SK-N-SH (cell line): ENCODE results near the gene AIFM3. TPM values are rescaled to one million over a fixed set of nuclear protein-coding genes. Genes with fewer than 3 reads are reported as not detected.

Experiments
- CTCF ChIA-PET: fragments of 300-600, 350-600 bp; formaldehyde crosslinking; extraction: SDS; loops from one replicate; lab custom pipeline; 2021; lab: Yijun Ruan, JAX
- POLR2A ChIA-PET: fragments of 350-600 bp; sonication (Branson Sonifier 250); formaldehyde crosslinking; extraction: SDS; loops from one replicate; lab custom pipeline; 2020; ENCODE audit warnings: antibody characterized with exemption, inconsistent platforms; lab: Yijun Ruan, JAX
- DNase-seq: peaks from one replicate; pipeline ENCODE4 v3.0.0; 2012
- H2AFZ ChIP-seq: fragments of 200-600 bp; sonication (generic); 2 replicates; pipeline ENCODE4 v1.8.1; 2016; ENCODE audit warnings: antibody characterized with exemption, mild to moderate bottlenecking, low read depth
- H3F3A ChIP-seq: fragments of 200-600 bp; sonication (generic); replicated peaks from 2 replicates; pipeline ENCODE3; 2016; ENCODE audit warnings: antibody characterized with exemption, mild to moderate bottlenecking; ENCODE audit not compliant: insufficient read depth
- H3K27ac ChIP-seq, 2 experiments: fragments of 200-500 bp in 1 of 2; fragments of 200-600 bp in 1 of 2; sonication (Bioruptor generic) in 1 of 2; sonication (generic), shearing (Covaris generic) in 1 of 2; 2 replicates each; pipeline versions ENCODE4 v1.5.1 to v1.6.1; 2014 to 2016; ENCODE audit warnings: low read depth in 2 of 2, inconsistent platforms in 1 of 2, low read length in 1 of 2, mild to moderate bottlenecking in 1 of 2, mixed read lengths in 1 of 2
- H3K27me3 ChIP-seq: fragments of 200-600 bp; sonication (generic), shearing (Covaris generic); 2 replicates; pipeline ENCODE4 v1.6.1; 2016; ENCODE audit warnings: mixed run types; ENCODE audit not compliant: insufficient read depth
- H3K36me3 ChIP-seq, 2 experiments: fragments of 200-500 bp in 1 of 2; fragments of 200-600 bp in 1 of 2; sonication (Bioruptor generic) in 1 of 2; sonication (generic) in 1 of 2; replicated peaks in 1 of 2; 2 replicates each; pipeline versions ENCODE3 to v1.5.1; 2014 to 2016; ENCODE audit warnings: low read length in 1 of 2, mild to moderate bottlenecking in 1 of 2; ENCODE audit not compliant: insufficient read depth in 2 of 2, control insufficient read depth in 1 of 2
- H3K4me1 ChIP-seq, 2 experiments: fragments of 200-500 bp in 1 of 2; fragments of 200-600 bp in 1 of 2; sonication (Bioruptor generic) in 1 of 2; sonication (generic), shearing (Covaris generic) in 1 of 2; 2 replicates each; pipeline versions ENCODE4 v1.5.1 to v1.6.1; 2014 to 2016; ENCODE audit warnings: low read depth in 1 of 2, low read length in 1 of 2, mixed run types in 1 of 2; ENCODE audit not compliant: insufficient read depth in 2 of 2, control insufficient read depth in 1 of 2
- H3K4me2 ChIP-seq: fragments of 200-600 bp; sonication (generic), shearing (Covaris generic); 2 replicates; pipeline ENCODE4 v1.6.1; 2017; ENCODE audit warnings: mixed run types
- H3K4me3 ChIP-seq, 2 experiments: fragments of 200-500 bp in 1 of 2; fragments of 200-600 bp in 1 of 2; sonication (Bioruptor generic) in 1 of 2; sonication (generic), shearing (Covaris generic) in 1 of 2; 2 replicates each; pipeline versions ENCODE4 v1.5.1 to v1.8.1; 2014 to 2016; ENCODE audit warnings: low read depth in 2 of 2, inconsistent platforms in 1 of 2, low read length in 1 of 2, mild to moderate bottlenecking in 1 of 2, mixed read lengths in 1 of 2, moderate library complexity in 1 of 2
- H3K79me2 ChIP-seq: fragments of 200-600 bp; sonication (generic); 2 replicates; pipeline ENCODE4 v1.8.1; 2017; ENCODE audit warnings: mild to moderate bottlenecking; ENCODE audit not compliant: insufficient read depth
- H3K9ac ChIP-seq: fragments of 200-600 bp; sonication (generic); 2 replicates; pipeline ENCODE4 v1.6.1; 2017; ENCODE audit warnings: mixed run types
- H3K9me2 ChIP-seq: fragments of 200-600 bp; sonication (generic); 2 replicates; pipeline ENCODE4 v1.6.1; 2017; ENCODE audit warnings: mixed run types
- H3K9me3 ChIP-seq: fragments of 200-600 bp; sonication (generic); 2 replicates; pipeline ENCODE4 v1.6.1; 2017; ENCODE audit warnings: mixed run types, mild to moderate bottlenecking, moderate library complexity
- H4K20me1 ChIP-seq: fragments of 200-600 bp; sonication (generic); 2 replicates; pipeline ENCODE4 v1.6.1; 2017; ENCODE audit warnings: mild to moderate bottlenecking, mixed run types; ENCODE audit not compliant: insufficient read depth
- ELF1 ChIP-seq: IDR thresholded peaks from 2 replicates; pipeline ENCODE4 v1.4.0; 2012
- MEF2A ChIP-seq: IDR thresholded peaks from 2 replicates; pipeline ENCODE4 v1.4.0; 2012; ENCODE audit warnings: low read depth, borderline replicate concordance
- POLR2AphosphoS5 ChIP-seq: IDR thresholded peaks from 2 replicates; pipeline ENCODE4 v1.6.1; 2012; ENCODE audit warnings: low read depth, low read length
- REST ChIP-seq: IDR thresholded peaks from 2 replicates; pipeline ENCODE4 v1.6.1; 2012; ENCODE audit warnings: mild to moderate bottlenecking, low read depth, low read length, moderate library complexity
- ZBTB33 ChIP-seq: IDR thresholded peaks from 2 replicates; pipeline ENCODE4 v1.4.0; 2012; ENCODE audit warnings: low read depth, borderline replicate concordance
- WGBS: methylation state at CpG from one replicate; pipeline ENCODE4 v1.1.6; 2017; ENCODE audit warnings: low lambda C conversion rate; 5-methylcytosine and 5-hydroxymethylcytosine counted together
- polyA plus RNA-seq, 3 experiments: library from polyadenylated mRNA; depleted of rRNA; stranded (reverse); fragments of >200 nt; gene quantifications; 2 replicates each; pipeline ENCODE4 v1.2.3, GENCODE V29; 2012

AIFM3 gene
- polyA plus RNA-seq, 1 of the 3 experiments (the other 2 are of a cell fraction) = 1.7 TPM

- TF ChIP-seq ZBTB33 (no peak), POLR2AphosphoS5 (peak; percentile 40; the same call in 1 of the 2 replicates)
- H4K20me1 ChIP-seq = 0 out of 2 replicates have a peak, but pooled peaks cover 5% of the 10 kb centered on the region
Measured at GRCh38 chr22:20997536-20998257, 30.6 kb downstream of the AIFM3 start.

GRCh38 chr22:20998411-20999336 lies 31.6 kb downstream of the AIFM3 start:
- H3K9ac ChIP-seq = no peak overlapping the region
- ChIA-PET CTCF (interaction anchor here (0.9 to 2.7 kb wide), 2 partner anchors 104 to 195 kb away, joined by 4 to 11 read pairs; no protein-coding TSS in a partner anchor), POLR2A (interaction anchor here (0.7 to 3.3 kb wide), 3 partner anchors 8 to 33 kb away, joined by 3 to 18 read pairs (median 12); partner anchors contain the start of gene LZTR1)
- peaks cover 33% of the 10 kb centered on the region for H3K79me2 ChIP-seq
- peaks cover 12 to 34% of the 10 kb centered on the region in 2 experiments; a peak in 3 of 4 replicates for H3K4me1 ChIP-seq
- no peak overlapping the region for H3K27ac ChIP-seq
- no peaks in the 10 kb centered on the region for H3K9me2 ChIP-seq
- H3K27me3 ChIP-seq = no peaks in the 10 kb centered on the region
- no peak overlapping the region for H3K4me2 ChIP-seq
- peaks cover 7 to 39% of the 10 kb centered on the region in 2 experiments for H3K36me3 ChIP-seq
- WGBS = 72% methylated on average over 4 of the region's 7 CpGs
- no peak for TF ChIP-seq MEF2A
- no peak for TF ChIP-seq REST
- TF ChIP-seq ELF1 = 0 out of 2 replicates have a peak, but pooled peaks have one; percentile 29
- TF ChIP-seq, all 33 proteins: peak for 1
- Histone ChIP-seq H2AFZ (no peak overlapping the region), H3K9me3 (no peaks in the 10 kb centered on the region), H3K4me3 (no peak overlapping the region), H3F3A (peaks cover 16% of the 10 kb centered on the region), H4K20me1 (0 out of 2 replicates have a peak, but pooled peaks cover 5% of the 10 kb centered on the region)
- DNase-seq = no peak

More at GRCh38 chr22:20997536-20998257, 30.6 kb downstream of the AIFM3 start:
- Histone ChIP-seq H3K4me2 (no peak overlapping the region), H3K9me2 (no peaks in the 10 kb centered on the region), H3K36me3 (peaks cover 7 to 49% of the 10 kb centered on the region in 2 experiments), H3K27ac (no peak overlapping the region), H3K79me2 (peaks cover 24% of the 10 kb centered on the region), H2AFZ (no peak overlapping the region), H3K27me3 (no peaks in the 10 kb centered on the region), H3F3A (peaks cover 13% of the 10 kb centered on the region), H3K9me3 (no peaks in the 10 kb centered on the region), H3K4me1 (peaks cover 12 to 26% of the 10 kb centered on the region in 2 experiments; a peak in 3 of 4 replicates), H3K9ac (no peak overlapping the region), H3K4me3 (no peak overlapping the region)
- WGBS = 95% methylated on average over 10 of the region's 13 CpGs
- CTCF ChIA-PET = no interaction called here
- no peak for DNase-seq
- POLR2A ChIA-PET = interaction anchor here (1.2 to 3.3 kb wide), 4 partner anchors 7 to 17 kb away, joined by 3 to 18 read pairs (median 9); partner anchors contain the start of genes LZTR1 and P2RX6
